Activated CD4-positive, CD25-positive, alpha-beta regulatory T cell treated with anti-CD3 and anti-CD28 coated beads, Interleukin-2, amount 50 U/mL, for 16 hours (primary cell): ENCODE measurements around the gene IL9.
"Not testable (repeated sequence)": the region's sequence is repeated elsewhere in the genome, so short reads cannot be mapped to it uniquely, and the experiment has no call there.

Experiments used
- DNase-seq: peaks from one replicate; pipeline ENCODE4 v3.0.0-alpha.2; 2020; ENCODE audit warnings: low read depth, low spot score

IL9 gene

GRCh38 chr5:135869276-135869675, 26.4 kb downstream of the IL9 start:
- DNase-seq: no peak

GRCh38 chr5:135868681-135869080, 27.0 kb downstream of the IL9 start:
- no peak for DNase-seq

GRCh38 chr5:135867599-135867998, 28.0 kb downstream of the IL9 start:
- no peak for DNase-seq

- no peak for DNase-seq
Measured at GRCh38 chr5:135866016-135866415, 29.6 kb downstream of the IL9 start.

- DNase-seq: no peak
Measured at GRCh38 chr5:135864503-135865435, 30.9 kb downstream of the IL9 start.

GRCh38 chr5:135862744-135863143, 32.9 kb downstream of the IL9 start:
- no peak for DNase-seq

GRCh38 chr5:135862086-135862485, 33.6 kb downstream of the IL9 start:
- DNase-seq: no peak

- no peak for DNase-seq
Measured at GRCh38 chr5:135861641-135862040, 34.0 kb downstream of the IL9 start.

- DNase-seq: no peak
Measured at GRCh38 chr5:135859641-135860040, 36.0 kb downstream of the IL9 start.

- not testable (repeated sequence) for DNase-seq
Measured at GRCh38 chr5:135859186-135859585, 36.5 kb downstream of the IL9 start.

GRCh38 chr5:135857630-135858311, 37.9 kb downstream of the IL9 start:
- DNase-seq: no peak

GRCh38 chr5:135851915-135852845, 43.5 kb downstream of the IL9 start:
- no peak for DNase-seq

GRCh38 chr5:135851186-135851914, 44.3 kb downstream of the IL9 start:
- no peak for DNase-seq

GRCh38 chr5:135850671-135851070, 45.0 kb downstream of the IL9 start:
- no peak for DNase-seq

GRCh38 chr5:135850231-135850630, 45.4 kb downstream of the IL9 start:
- no peak for DNase-seq

GRCh38 chr5:135847976-135848375, 47.7 kb downstream of the IL9 start:
- no peak for DNase-seq

- no peak for DNase-seq
Measured at GRCh38 chr5:135846311-135846710, 49.3 kb downstream of the IL9 start.

- no peak for DNase-seq
Measured at GRCh38 chr5:135843571-135844337, 51.9 kb downstream of the IL9 start.

GRCh38 chr5:135842737-135843136, 52.9 kb downstream of the IL9 start:
- DNase-seq: no peak
